ENCODE measurements around the gene PKD1.

The PKD1 gene

GRCh38 chr16:2082983-2083364, 52.7 kb downstream of the PKD1 start:
- TF ChIP-seq, protein P1, sequence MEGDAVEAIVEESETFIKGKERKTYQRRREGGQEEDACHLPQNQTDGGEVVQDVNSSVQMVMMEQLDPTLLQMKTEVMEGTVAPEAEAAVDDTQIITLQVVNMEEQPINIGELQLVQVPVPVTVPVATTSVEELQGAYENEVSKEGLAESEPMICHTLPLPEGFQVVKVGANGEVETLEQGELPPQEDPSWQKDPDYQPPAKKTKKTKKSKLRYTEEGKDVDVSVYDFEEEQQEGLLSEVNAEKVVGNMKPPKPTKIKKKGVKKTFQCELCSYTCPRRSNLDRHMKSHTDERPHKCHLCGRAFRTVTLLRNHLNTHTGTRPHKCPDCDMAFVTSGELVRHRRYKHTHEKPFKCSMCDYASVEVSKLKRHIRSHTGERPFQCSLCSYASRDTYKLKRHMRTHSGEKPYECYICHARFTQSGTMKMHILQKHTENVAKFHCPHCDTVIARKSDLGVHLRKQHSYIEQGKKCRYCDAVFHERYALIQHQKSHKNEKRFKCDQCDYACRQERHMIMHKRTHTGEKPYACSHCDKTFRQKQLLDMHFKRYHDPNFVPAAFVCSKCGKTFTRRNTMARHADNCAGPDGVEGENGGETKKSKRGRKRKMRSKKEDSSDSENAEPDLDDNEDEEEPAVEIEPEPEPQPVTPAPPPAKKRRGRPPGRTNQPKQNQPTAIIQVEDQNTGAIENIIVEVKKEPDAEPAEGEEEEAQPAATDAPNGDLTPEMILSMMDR (IDR thresholded peaks at IDR 0.05; ENCODE audit: insufficient read depth, low read depth, low read length, missing control alignments), result no peak
- H3K4me3 ChIP-seq (ENCODE audit: low read depth, low read length), result no peak overlapping the region
- no peak for DNase-seq (ENCODE audit: low read depth)

GRCh38 chr16:2082171-2082982, 53.3 kb downstream of the PKD1 start:
- TF ChIP-seq, protein P1 (IDR thresholded peaks at IDR 0.05; ENCODE audit: insufficient read depth, low read depth, low read length, missing control alignments), result no peak

GRCh38 chr16:2081201-2082084, 54.3 kb downstream of the PKD1 start:
- TF ChIP-seq, protein P1 (IDR thresholded peaks at IDR 0.05; ENCODE audit: insufficient read depth, low read depth, low read length, missing control alignments), result no peak
- DNase-seq (ENCODE audit: low read depth), result no peak

More at GRCh38 chr16:2082171-2082982, 53.3 kb downstream of the PKD1 start:
- no peak for DNase-seq (ENCODE audit: low read depth)
- H3K4me3 ChIP-seq (ENCODE audit: low read depth, low read length), result no peak overlapping the region

GRCh38 chr16:2079991-2080390, 55.7 kb downstream of the PKD1 start:
- TF ChIP-seq, protein P1 (IDR thresholded peaks at IDR 0.05; ENCODE audit: insufficient read depth, low read depth, low read length, missing control alignments), result no peak
- no peak overlapping the region for H3K4me3 ChIP-seq (ENCODE audit: low read depth, low read length)
- no peak for DNase-seq (ENCODE audit: low read depth)

More at GRCh38 chr16:2081201-2082084, 54.3 kb downstream of the PKD1 start:
- H3K4me3 ChIP-seq (ENCODE audit: low read depth, low read length), result no peak overlapping the region

- TF ChIP-seq, protein P1 (IDR thresholded peaks at IDR 0.05; ENCODE audit: insufficient read depth, low read depth, low read length, missing control alignments), result no peak
- no peak overlapping the region for H3K4me3 ChIP-seq (ENCODE audit: low read depth, low read length)
- no peak for DNase-seq (ENCODE audit: low read depth)
Measured at GRCh38 chr16:2079311-2079800, 56.3 kb downstream of the PKD1 start.

- no peak for DNase-seq (ENCODE audit: low read depth)
- TF ChIP-seq, protein P1 (IDR thresholded peaks at IDR 0.05; ENCODE audit: insufficient read depth, low read depth, low read length, missing control alignments), result no peak
- no peak overlapping the region for H3K4me3 ChIP-seq (ENCODE audit: low read depth, low read length)
Measured at GRCh38 chr16:2078691-2079090, 57.0 kb downstream of the PKD1 start.
